HCT116 (cell line): ENCODE data around the gene MED27. TPM values are rescaled to one million over a fixed set of nuclear protein-coding genes. Genes with fewer than 3 reads are reported as not detected.

Experiments
- ATAC-seq: fragments of 200-7000 bp; cut with Tn5 transposase; 2 replicates; pipeline ENCODE4 v1.9.1; 2020; ENCODE audit warnings: mild to moderate bottlenecking, moderate library complexity
- BruUV-seq: library from RNA; stranded (reverse); fragments of 400-500 nt; replicated peaks from 2 replicates; lab custom pipeline; 2021; lab: Mats Ljungman, UMichigan
- CTCF ChIA-PET: fragments of 300-600 bp; sonication (Branson Sonifier 250); formaldehyde crosslinking; loops from one replicate; lab custom pipeline; 2021; ENCODE audit warnings: antibody characterized with exemption; lab: Charles Lee
- POLR2A ChIA-PET: fragments of 300-600, 350-600 bp; sonication (Branson Sonifier 250); formaldehyde crosslinking; loops from one replicate; lab custom pipeline; 2021; ENCODE audit warnings: antibody characterized with exemption; lab: Charles Lee
- RAD21 ChIA-PET, 2 experiments: fragments of 300-600 bp; sonication (Branson Sonifier 250); formaldehyde crosslinking; loops; one replicate each; lab custom pipeline; 2023; ENCODE audit warnings: low total read pairs in 2 of 2; ENCODE audit not compliant: uncharacterized antibody in 2 of 2, unreplicated experiment in 2 of 2, low non-redundant PET in 1 of 2; lab: Charles Lee
- DNase-seq: peaks from one replicate; pipeline ENCODE4 v3.0.0-alpha.2; 2010; ENCODE audit warnings: low read depth, low spot score
- H2AFZ ChIP-seq: fragments of 200-600 bp; shearing (Covaris generic), sonication (generic); 2 replicates; pipeline ENCODE4 v1.6.1; 2017; ENCODE audit warnings: low read depth, mixed run types, mixed read lengths, antibody characterized with exemption, low read length; ENCODE audit not compliant: poor library complexity, severe bottlenecking
- H3K27ac ChIP-seq: 2 replicates; pipeline ENCODE4 v1.5.1; 2012; ENCODE audit warnings: low read depth, low read length
- H3K27me3 ChIP-seq: fragments of 200-600 bp; sonication (generic); 2 replicates; pipeline ENCODE4 v1.6.1; 2016; ENCODE audit warnings: mixed run types, low read length, mixed read lengths; ENCODE audit not compliant: insufficient read depth
- H3K36me3 ChIP-seq, 2 experiments: fragments of 200-500 bp in 1 of 2; fragments of 200-600 bp in 1 of 2; sonication (Bioruptor generic) in 1 of 2; sonication (generic) in 1 of 2; 2 replicates each; pipeline versions ENCODE4 v1.5.1 to v1.6.1; 2014 to 2016; ENCODE audit warnings: low read length in 2 of 2, inconsistent platforms in 1 of 2, mixed read lengths in 1 of 2, mixed run types in 1 of 2; ENCODE audit not compliant: insufficient read depth in 2 of 2, control insufficient read depth in 1 of 2
- H3K4me1 ChIP-seq, 2 experiments: fragments of 200-600 bp in 1 of 2; sonication (generic) in 1 of 2; 2 replicates each; pipeline versions ENCODE4 v1.5.1 to v1.6.1; 2012 to 2017; ENCODE audit warnings: low read length in 2 of 2, inconsistent platforms in 1 of 2, mild to moderate bottlenecking in 1 of 2, mixed read lengths in 1 of 2, mixed run types in 1 of 2, moderate library complexity in 1 of 2; ENCODE audit not compliant: insufficient read depth in 2 of 2, control insufficient read depth in 1 of 2
- H3K4me2 ChIP-seq: fragments of 200-600 bp; sonication (generic); 2 replicates; pipeline ENCODE4 v1.6.1; 2017; ENCODE audit warnings: mixed run types, low read length, mixed read lengths
- H3K4me3 ChIP-seq, 2 experiments: fragments of 200-600 bp in 1 of 2; sonication (generic) in 1 of 2; replicated peaks in 1 of 2; 2 replicates each; pipeline ENCODE4 v1.5.1; 2011 to 2016; ENCODE audit warnings: low read length in 2 of 2, control low read depth in 1 of 2, low read depth in 1 of 2, mild to moderate bottlenecking in 1 of 2, mixed read lengths in 1 of 2, mixed run types in 1 of 2
- H3K79me2 ChIP-seq: fragments of 200-600 bp; sonication (generic); 2 replicates; pipeline ENCODE4 v1.6.1; 2017; ENCODE audit warnings: mild to moderate bottlenecking, mixed run types, low read length, moderate library complexity, mixed read lengths; ENCODE audit not compliant: insufficient read depth
- H3K9ac ChIP-seq: fragments of 200-600 bp; sonication (generic); 2 replicates; pipeline ENCODE4 v1.6.1; 2016; ENCODE audit warnings: low read length, mixed read lengths
- H3K9me2 ChIP-seq: fragments of 200-600 bp; sonication (generic), shearing (Covaris generic); 2 replicates; pipeline ENCODE4 v1.6.1; 2017; ENCODE audit warnings: mixed run types, mild to moderate bottlenecking, moderate library complexity; ENCODE audit not compliant: insufficient read depth
- H3K9me3 ChIP-seq, 2 experiments: fragments of 200-500 bp in 1 of 2; fragments of 200-600 bp in 1 of 2; sonication (Bioruptor generic) in 1 of 2; sonication (generic) in 1 of 2; 2 replicates each; pipeline ENCODE4 v1.6.1; 2014 to 2017; ENCODE audit warnings: low read length in 2 of 2, mixed read lengths in 2 of 2, inconsistent platforms in 1 of 2, low read depth in 1 of 2, mild to moderate bottlenecking in 1 of 2, mixed run types in 1 of 2, moderate library complexity in 1 of 2; ENCODE audit not compliant: control insufficient read depth in 1 of 2, insufficient read depth in 1 of 2
- H4K20me1 ChIP-seq: fragments of 200-600 bp; sonication (generic), shearing (Covaris generic); 2 replicates; pipeline ENCODE4 v1.6.1; 2017; ENCODE audit warnings: mixed run types, mild to moderate bottlenecking, moderate library complexity; ENCODE audit not compliant: insufficient read depth
- CTCF ChIP-seq, 3 experiments: fragments of 200-600 bp in 1 of 3; sonication (generic) in 1 of 3; IDR thresholded peaks in 2 of 3; conservative IDR thresholded peaks in 1 of 3; 2 replicates each; pipeline ENCODE4 v1.5.1; 2012 to 2017; ENCODE audit warnings: low read depth in 2 of 3, low read length in 2 of 3, antibody characterized with exemption in 1 of 3, borderline replicate concordance in 1 of 3, control low read depth in 1 of 3, mild to moderate bottlenecking in 1 of 3, mixed read lengths in 1 of 3, mixed run types in 1 of 3, moderate library complexity in 1 of 3; ENCODE audit not compliant: insufficient read depth in 1 of 3
- ELF1 ChIP-seq: IDR thresholded peaks from 2 replicates; pipeline ENCODE4 v1.6.1; 2012; ENCODE audit warnings: low read depth, borderline replicate concordance
- EZH2 ChIP-seq: fragments of 200-600 bp; sonication (generic); IDR thresholded peaks from 2 replicates; pipeline ENCODE4 v1.6.1; 2017; ENCODE audit warnings: antibody characterized with exemption, mixed run types
- FOSL1 ChIP-seq: IDR thresholded peaks from 2 replicates; pipeline ENCODE4 v1.6.1; 2012; ENCODE audit warnings: low read depth
- JUND ChIP-seq: IDR thresholded peaks from 2 replicates; pipeline ENCODE4 v1.6.1; 2012
- POLR2A ChIP-seq: IDR thresholded peaks from 2 replicates; pipeline ENCODE4 v1.7.0; 2011; ENCODE audit warnings: borderline replicate concordance; ENCODE audit not compliant: insufficient read depth, insufficient read length; ENCODE audit errors: extremely low read depth
- POLR2AphosphoS5 ChIP-seq: IDR thresholded peaks from 2 replicates; pipeline ENCODE4 v1.6.1; 2011; ENCODE audit warnings: mild to moderate bottlenecking, low read depth, low read length, moderate library complexity
- SIN3A ChIP-seq: IDR thresholded peaks from 2 replicates; pipeline ENCODE4 v1.6.1; 2012; ENCODE audit warnings: low read depth
- SP1 ChIP-seq: IDR thresholded peaks from 2 replicates; pipeline ENCODE4 v1.6.1; 2012; ENCODE audit warnings: low read depth
- SRF ChIP-seq: IDR thresholded peaks from 2 replicates; pipeline ENCODE4 v1.6.1; 2012; ENCODE audit warnings: low read depth
- TCF7L2 ChIP-seq: IDR thresholded peaks from 2 replicates; pipeline ENCODE4 v1.7.0; 2011; ENCODE audit warnings: borderline replicate concordance, inconsistent platforms; ENCODE audit not compliant: insufficient read depth, insufficient read length; ENCODE audit errors: extremely low read depth
- intact Hi-C: fragments of 100-400 bp; cut with micrococcal nuclease; formaldehyde crosslinking; loops from 2 replicates; pipeline ENCODE4 v1.10.0; 2022
- total RNA-seq: library from RNA; stranded (reverse); gene quantifications from one replicate; pipeline ENCODE4 v1.2.1, GENCODE V29; 2021; ENCODE audit not compliant: unreplicated experiment

Gene MED27
- total RNA-seq, 1 experiment from 2014 or later, result 26.9 TPM

GRCh38 chr9:131950487-131950886 lies 129.2 kb downstream of the MED27 start:
- H3K9me3 ChIP-seq, result no peaks in the 10 kb centered on the region
- H4K20me1 ChIP-seq, result no peaks in the 10 kb centered on the region
- intact Hi-C loops, result loop anchor here (10.0 kb wide), 1 partner anchor 186 kb away; no protein-coding TSS in a partner anchor
- H3K4me1 ChIP-seq, result no peaks in the 10 kb centered on the region
- no peak overlapping the region for H3K4me2 ChIP-seq
- DNase-seq (no peak), ATAC-seq (no peak)
- H2AFZ ChIP-seq, result no peak overlapping the region
- RAD21 ChIA-PET, result no interaction called here
- H3K4me3 ChIP-seq, result no peak overlapping the region
- H3K27ac ChIP-seq, result no peak overlapping the region
- POLR2A ChIA-PET, result no interaction called here
- H3K27me3 ChIP-seq, result no peaks in the 10 kb centered on the region
- no peaks in the 10 kb centered on the region for H3K79me2 ChIP-seq
- CTCF ChIA-PET, result no interaction called here
- TF ChIP-seq SRF (no peak), POLR2A (no peak), EZH2 (no peak), POLR2AphosphoS5 (no peak), FOSL1 (no peak), TCF7L2 (no peak), SP1 (no peak), CTCF (IDR thresholded peaks at IDR 0.05 in 2 of 3, conservative IDR thresholded peaks at IDR 0.05 in 1 of 3; ENCODE audit: borderline replicate concordance in 1 of 3, insufficient read depth in 1 of 3, low read depth in 2 of 3, low read length in 2 of 3) (no peak), JUND (no peak), ELF1 (no peak), SIN3A (no peak)
- TF ChIP-seq, all 23 proteins: peak for 0
- no peak overlapping the region for H3K9ac ChIP-seq
- no TSS peak for BruUV-seq
- H3K9me2 ChIP-seq, result no peaks in the 10 kb centered on the region
- H3K36me3 ChIP-seq, result no peaks in the 10 kb centered on the region
